Fibroblast of lung (primary cell): Measurements from ENCODE around the gene ZP1.

ENCODE experiments used
- EZH2 ChIP-seq: IDR thresholded peaks from 2 replicates; pipeline ENCODE4 v1.5.1; 2012; ENCODE audit warnings: low read length, control low read depth, mild to moderate bottlenecking; ENCODE audit errors: missing control alignments
- TF ChIP-seq, protein P1 (sequence below), 2 donors: IDR thresholded peaks in 1 of 2; conservative IDR thresholded peaks in 1 of 2; 1 replicate in 1 of 2; 2 replicates in 1 of 2; pipeline ENCODE4 v1.5.1; 2011 to 2012; ENCODE audit warnings: low read length in 2 of 2, control low read depth in 1 of 2, inconsistent platforms in 1 of 2, low read depth in 1 of 2, mild to moderate bottlenecking in 1 of 2

DNA sequence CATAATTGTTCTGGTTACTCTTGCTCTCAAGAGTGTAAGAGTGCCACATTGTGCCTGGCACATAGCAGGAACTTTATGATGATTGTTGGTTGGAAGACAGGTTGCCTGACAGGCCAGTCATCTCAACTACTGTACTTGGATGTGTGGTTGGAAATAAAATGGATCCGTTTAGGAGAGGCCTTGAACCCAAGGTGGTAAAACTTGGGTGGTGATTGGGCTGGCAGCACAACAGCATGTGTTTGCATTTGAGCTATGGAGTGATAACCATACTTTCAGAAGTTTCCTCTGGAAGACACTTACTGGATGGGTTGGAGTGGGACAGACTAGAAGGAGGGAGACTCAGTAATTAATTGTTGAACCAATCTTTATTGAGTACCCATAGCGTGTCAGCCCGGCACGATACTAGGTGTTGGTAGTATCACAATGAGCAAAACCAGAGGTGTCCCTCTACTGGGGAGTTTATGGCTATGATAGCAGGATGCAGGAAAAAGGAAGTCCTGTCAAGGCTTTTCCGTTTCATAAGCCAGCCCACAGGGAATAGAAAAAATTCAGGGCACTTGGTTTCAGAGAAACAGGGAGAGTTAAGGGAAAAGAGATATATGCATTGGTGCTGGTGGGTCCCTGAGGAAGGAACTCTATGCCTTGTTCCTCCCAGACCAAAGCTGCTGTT is 43.5 kb downstream of the ZP1 start:
- TF ChIP-seq, protein P1, sequence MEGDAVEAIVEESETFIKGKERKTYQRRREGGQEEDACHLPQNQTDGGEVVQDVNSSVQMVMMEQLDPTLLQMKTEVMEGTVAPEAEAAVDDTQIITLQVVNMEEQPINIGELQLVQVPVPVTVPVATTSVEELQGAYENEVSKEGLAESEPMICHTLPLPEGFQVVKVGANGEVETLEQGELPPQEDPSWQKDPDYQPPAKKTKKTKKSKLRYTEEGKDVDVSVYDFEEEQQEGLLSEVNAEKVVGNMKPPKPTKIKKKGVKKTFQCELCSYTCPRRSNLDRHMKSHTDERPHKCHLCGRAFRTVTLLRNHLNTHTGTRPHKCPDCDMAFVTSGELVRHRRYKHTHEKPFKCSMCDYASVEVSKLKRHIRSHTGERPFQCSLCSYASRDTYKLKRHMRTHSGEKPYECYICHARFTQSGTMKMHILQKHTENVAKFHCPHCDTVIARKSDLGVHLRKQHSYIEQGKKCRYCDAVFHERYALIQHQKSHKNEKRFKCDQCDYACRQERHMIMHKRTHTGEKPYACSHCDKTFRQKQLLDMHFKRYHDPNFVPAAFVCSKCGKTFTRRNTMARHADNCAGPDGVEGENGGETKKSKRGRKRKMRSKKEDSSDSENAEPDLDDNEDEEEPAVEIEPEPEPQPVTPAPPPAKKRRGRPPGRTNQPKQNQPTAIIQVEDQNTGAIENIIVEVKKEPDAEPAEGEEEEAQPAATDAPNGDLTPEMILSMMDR (conservative IDR thresholded peaks at IDR 0.05 in 1 of 2, IDR thresholded peaks at IDR 0.05 in 1 of 2; ENCODE audit: low read depth in 1 of 2, low read length in 2 of 2) = no peak
- no peak for TF ChIP-seq EZH2
